Upper lobe of left lung (tissue), 6 donors: ENCODE measurements around the gene ZDHHC14. TPM values are rescaled to one million over a fixed set of nuclear protein-coding genes. Genes with fewer than 3 reads are reported as not detected.

ENCODE experiments used
- ATAC-seq, 2 donors: fragments of 200-7000 bp; cut with Tn5 transposase; one replicate each; pipeline ENCODE4 v1.9.1; 2022; ENCODE audit warnings: mild to moderate bottlenecking in 2 of 2, moderate library complexity in 2 of 2; ENCODE audit not compliant: low FRiP score in 2 of 2
- DNase-seq, 2 donors: peaks; one replicate each; pipeline ENCODE4 v3.0.0-alpha.2; 2019 to 2020
- H3K27ac ChIP-seq, 4 donors: fragments of 200-600 bp; sonication (generic); one replicate each; pipeline ENCODE4 v1.5.1; 2016 to 2019
- H3K27me3 ChIP-seq, 4 donors: fragments of 200-600 bp; sonication (generic); one replicate each; pipeline ENCODE4 v1.5.1; 2017 to 2019
- H3K36me3 ChIP-seq, 4 donors: fragments of 200-600 bp; sonication (generic); one replicate each; pipeline ENCODE4 v1.5.1; 2016 to 2019
- H3K4me1 ChIP-seq, 4 donors: fragments of 200-600 bp; sonication (generic); one replicate each; pipeline ENCODE4 v1.5.1; 2018 to 2019
- H3K4me3 ChIP-seq, 4 donors: fragments of 200-600 bp; sonication (generic); one replicate each; pipeline ENCODE4 v1.5.1; 2017 to 2019; ENCODE audit warnings: mild to moderate bottlenecking in 2 of 4, moderate library complexity in 1 of 4
- H3K9me3 ChIP-seq, 4 donors: fragments of 200-600 bp; sonication (generic); one replicate each; pipeline ENCODE4 v1.5.1; 2018 to 2019
- CTCF ChIP-seq, 6 experiments: fragments of 450-650 bp in 4 of 6; fragments of 200-600 bp in 2 of 6; sonication (generic) in 2 of 6; IDR thresholded peaks; one replicate each; pipeline ENCODE4 v1.5.1; 2016 to 2019; ENCODE audit warnings: antibody characterized with exemption in 6 of 6
- EP300 ChIP-seq, 4 donors: sonication (generic); formaldehyde crosslinking; IDR thresholded peaks; one replicate each; pipeline ENCODE4 v1.5.1; 2017; ENCODE audit warnings: antibody characterized with exemption in 4 of 4, control low read depth in 2 of 4
- POLR2A ChIP-seq, 4 donors: fragments of 450-650 bp; IDR thresholded peaks; one replicate each; pipeline ENCODE4 v1.5.1; 2016 to 2017; ENCODE audit warnings: antibody characterized with exemption in 4 of 4, mild to moderate bottlenecking in 2 of 4
- POLR2AphosphoS5 ChIP-seq, 2 donors: sonication (generic); formaldehyde crosslinking; IDR thresholded peaks; one replicate each; pipeline ENCODE4 v1.5.1; 2017; ENCODE audit warnings: antibody characterized with exemption in 2 of 2
- WGBS, 2 donors: methylation state at CpG; one replicate each; pipeline ENCODE4 v1.1.5; 2017 to 2018; 5-methylcytosine and 5-hydroxymethylcytosine counted together
- total RNA-seq, 6 donors: library from RNA; depleted of rRNA in 4 of 6; stranded (reverse); fragments of >200 nt in 4 of 6; gene quantifications; one replicate each; pipeline versions ENCODE4 v1.1.0 to v1.2.1, GENCODE V29; 2016 to 2021
- donor health status: DM: no; HTN: no; CAD: no; lungs with moderate emphysema.
- donor health status: DM: no; HTN: yes; CAD: no; lungs with severe emphysema.

Gene ZDHHC14
- total RNA-seq, 6 donors from 2014 or later = 5.3 to 16.5 (median 9.4) TPM

- WGBS, 2 donors = 81 to 82% methylated on average over 9 of the region's 9 CpGs
- Histone ChIP-seq H3K27me3 (no peaks in the 10 kb centered on the region), H3K27ac (no peak overlapping the region), H3K4me1 (peaks cover 0 to 8% (median under 1%) of the 10 kb centered on the region in 4 donors), H3K4me3 (no peak overlapping the region), H3K9me3 (no peaks in the 10 kb centered on the region), H3K36me3 (no peaks in the 10 kb centered on the region)
- no peak for DNase-seq
- TF ChIP-seq POLR2A (IDR thresholded peaks at IDR 0.05) (no peak), POLR2AphosphoS5 (IDR thresholded peaks at IDR 0.05) (no peak), EP300 (IDR thresholded peaks at IDR 0.05) (no peak), CTCF (IDR thresholded peaks at IDR 0.05) (no peak)
- ATAC-seq = no peak
Observed at GRCh38 chr6:157481189-157481864, 100.3 kb downstream of the ZDHHC14 start.

- TF ChIP-seq POLR2AphosphoS5 (IDR thresholded peaks at IDR 0.05) (no peak), EP300 (IDR thresholded peaks at IDR 0.05) (no peak), POLR2A (IDR thresholded peaks at IDR 0.05) (no peak)
- ATAC-seq = no peak
- Histone ChIP-seq H3K36me3 (no peaks in the 10 kb centered on the region), H3K27ac (no peak overlapping the region), H3K27me3 (no peaks in the 10 kb centered on the region), H3K4me3 (no peak overlapping the region), H3K9me3 (no peaks in the 10 kb centered on the region), H3K4me1 (peaks cover 0 to 11% (median 5%) of the 10 kb centered on the region in 4 donors)
- 75 to 82% methylated on average over 4 of the region's 4 CpGs for WGBS, 2 donors
- no peak for DNase-seq
Observed at GRCh38 chr6:157481865-157482249, 100.9 kb downstream of the ZDHHC14 start.

- H3K9me3 ChIP-seq = no peaks in the 10 kb centered on the region
- no peak overlapping the region for H3K27ac ChIP-seq
- no peak for TF ChIP-seq POLR2AphosphoS5 (IDR thresholded peaks at IDR 0.05)
- no peak for TF ChIP-seq POLR2A (IDR thresholded peaks at IDR 0.05)
- TF ChIP-seq CTCF (IDR thresholded peaks at IDR 0.05) = no peak
- no peak for TF ChIP-seq EP300 (IDR thresholded peaks at IDR 0.05)
- WGBS, 2 donors = 91 to 100% methylated on average over 3 of the region's 3 CpGs
- H3K36me3 ChIP-seq = no peaks in the 10 kb centered on the region
- peaks cover 0 to 12% (median 5%) of the 10 kb centered on the region in 4 donors for H3K4me1 ChIP-seq
- no peak overlapping the region for H3K4me3 ChIP-seq
- DNase-seq = no peak
- no peaks in the 10 kb centered on the region for H3K27me3 ChIP-seq
- ATAC-seq = no peak
Observed at GRCh38 chr6:157483770-157484169, 102.8 kb downstream of the ZDHHC14 start.

GRCh38 chr6:157484181-157484580 is 103.2 kb downstream of the ZDHHC14 start:
- 91 to 93% methylated on average over 10 of the region's 10 CpGs for WGBS, 2 donors
- H3K4me1 ChIP-seq = peaks cover 0 to 12% (median 5%) of the 10 kb centered on the region in 4 donors

GRCh38 chr6:157486572-157486971 is 105.6 kb downstream of the ZDHHC14 start:
- no peak for TF ChIP-seq CTCF (IDR thresholded peaks at IDR 0.05)
- TF ChIP-seq EP300 (IDR thresholded peaks at IDR 0.05) = no peak
- TF ChIP-seq POLR2A (IDR thresholded peaks at IDR 0.05) = no peak
- TF ChIP-seq POLR2AphosphoS5 (IDR thresholded peaks at IDR 0.05) = no peak
- DNase-seq (no peak), ATAC-seq (no peak)

More at GRCh38 chr6:157484181-157484580, 103.2 kb downstream of the ZDHHC14 start:
- ATAC-seq = no peak
- Histone ChIP-seq H3K9me3 (no peaks in the 10 kb centered on the region), H3K27me3 (no peaks in the 10 kb centered on the region), H3K4me3 (no peak overlapping the region), H3K27ac (no peak overlapping the region), H3K36me3 (no peaks in the 10 kb centered on the region)
- DNase-seq = no peak
- no peak for TF ChIP-seq POLR2A (IDR thresholded peaks at IDR 0.05)
- no peak for TF ChIP-seq EP300 (IDR thresholded peaks at IDR 0.05)
- no peak for TF ChIP-seq POLR2AphosphoS5 (IDR thresholded peaks at IDR 0.05)
- TF ChIP-seq CTCF (IDR thresholded peaks at IDR 0.05) = no peak

More at GRCh38 chr6:157486572-157486971, 105.6 kb downstream of the ZDHHC14 start:
- Histone ChIP-seq H3K27ac (no peak overlapping the region), H3K4me1 (peaks cover 0 to 12% (median 5%) of the 10 kb centered on the region in 4 donors), H3K9me3 (no peaks in the 10 kb centered on the region), H3K27me3 (no peaks in the 10 kb centered on the region), H3K4me3 (no peak overlapping the region), H3K36me3 (no peaks in the 10 kb centered on the region)
- WGBS, 2 donors = 38 to 56% methylated on average over 5 of the region's 5 CpGs
